Fibroblast of pulmonary artery (primary cell): Measurements from ENCODE around the gene AKTIP.

ENCODE experiments used
- DNase-seq: peaks from one replicate; pipeline ENCODE4 v3.0.0-alpha.2; 2010; ENCODE audit warnings: low read depth
- H3K4me3 ChIP-seq: replicated peaks from 2 replicates; pipeline ENCODE4 v1.5.1; 2011; ENCODE audit warnings: low read depth, mild to moderate bottlenecking, control low read depth, low read length, moderate library complexity
- TF ChIP-seq, protein P1 (sequence below): IDR thresholded peaks from 2 replicates; pipeline ENCODE4 v1.5.1; 2011; ENCODE audit warnings: mild to moderate bottlenecking, control low read depth, low read length, inconsistent platforms; ENCODE audit errors: missing control alignments

The AKTIP gene

DNA sequence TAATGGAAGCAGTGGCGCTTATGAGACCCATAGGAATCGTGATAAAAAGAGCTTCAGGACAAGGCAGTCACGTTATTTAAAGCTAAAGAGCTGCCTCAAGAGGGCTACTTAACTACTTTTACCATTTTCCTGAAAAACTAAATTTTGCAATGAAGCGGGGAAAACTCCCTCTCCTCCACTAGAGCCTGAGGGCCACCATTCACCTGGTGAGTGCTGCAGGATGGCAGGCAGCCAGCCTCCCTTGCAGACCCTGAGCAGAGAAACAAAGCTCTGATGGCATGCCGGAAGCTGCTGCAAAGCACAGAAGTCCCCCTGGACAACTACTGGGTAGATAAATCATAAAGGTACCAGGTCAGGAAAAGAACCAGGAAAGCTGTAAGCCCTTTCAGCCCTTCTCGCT, 8.4 kb downstream of the AKTIP start:
- no peak overlapping the region for H3K4me3 ChIP-seq
- DNase-seq, result no peak
- TF ChIP-seq, protein P1, sequence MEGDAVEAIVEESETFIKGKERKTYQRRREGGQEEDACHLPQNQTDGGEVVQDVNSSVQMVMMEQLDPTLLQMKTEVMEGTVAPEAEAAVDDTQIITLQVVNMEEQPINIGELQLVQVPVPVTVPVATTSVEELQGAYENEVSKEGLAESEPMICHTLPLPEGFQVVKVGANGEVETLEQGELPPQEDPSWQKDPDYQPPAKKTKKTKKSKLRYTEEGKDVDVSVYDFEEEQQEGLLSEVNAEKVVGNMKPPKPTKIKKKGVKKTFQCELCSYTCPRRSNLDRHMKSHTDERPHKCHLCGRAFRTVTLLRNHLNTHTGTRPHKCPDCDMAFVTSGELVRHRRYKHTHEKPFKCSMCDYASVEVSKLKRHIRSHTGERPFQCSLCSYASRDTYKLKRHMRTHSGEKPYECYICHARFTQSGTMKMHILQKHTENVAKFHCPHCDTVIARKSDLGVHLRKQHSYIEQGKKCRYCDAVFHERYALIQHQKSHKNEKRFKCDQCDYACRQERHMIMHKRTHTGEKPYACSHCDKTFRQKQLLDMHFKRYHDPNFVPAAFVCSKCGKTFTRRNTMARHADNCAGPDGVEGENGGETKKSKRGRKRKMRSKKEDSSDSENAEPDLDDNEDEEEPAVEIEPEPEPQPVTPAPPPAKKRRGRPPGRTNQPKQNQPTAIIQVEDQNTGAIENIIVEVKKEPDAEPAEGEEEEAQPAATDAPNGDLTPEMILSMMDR, result no peak

DNA sequence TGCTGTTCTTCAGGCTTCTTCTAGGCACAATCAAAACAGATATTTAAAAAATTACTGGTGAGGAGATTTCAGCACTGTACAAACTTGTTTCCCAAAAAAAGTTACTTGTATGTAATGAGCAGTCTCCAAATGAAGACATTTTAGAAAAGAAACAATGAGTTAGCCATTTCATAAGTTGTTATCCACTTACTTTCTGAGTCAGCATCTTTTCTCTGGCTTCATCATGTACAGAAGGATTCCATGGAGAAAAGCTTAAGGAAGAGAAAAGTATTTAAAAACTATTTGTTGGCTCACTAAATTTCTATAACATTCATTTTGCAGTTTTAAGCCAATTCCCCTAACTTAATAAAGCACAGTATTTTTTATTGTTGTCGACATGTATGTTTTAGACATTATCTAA, 10.5 kb downstream of the AKTIP start:
- H3K4me3 ChIP-seq, result no peak overlapping the region
- DNase-seq, result no peak
- TF ChIP-seq, protein P1, result no peak

DNA sequence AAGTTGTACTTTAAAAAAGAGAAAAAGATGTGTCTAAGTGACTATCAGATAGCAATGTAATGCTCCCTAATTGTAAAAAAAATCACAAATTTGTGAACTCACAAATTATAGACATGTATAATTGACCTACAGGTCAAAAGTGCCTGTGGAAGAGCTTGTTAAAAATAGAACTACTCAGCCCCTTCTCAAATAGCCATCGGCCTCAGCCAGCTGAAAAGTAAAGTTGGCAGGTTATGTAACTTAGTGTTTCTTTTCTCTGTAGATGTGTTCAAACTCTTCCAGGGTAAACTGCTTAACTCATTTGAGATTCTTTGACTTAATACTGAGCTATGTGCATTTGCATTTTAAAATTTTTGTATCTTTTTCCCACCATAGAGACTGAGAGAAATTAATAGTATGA, 13.3 kb downstream of the AKTIP start:
- no peak overlapping the region for H3K4me3 ChIP-seq
- DNase-seq, result no peak
- TF ChIP-seq, protein P1, result no peak

DNA sequence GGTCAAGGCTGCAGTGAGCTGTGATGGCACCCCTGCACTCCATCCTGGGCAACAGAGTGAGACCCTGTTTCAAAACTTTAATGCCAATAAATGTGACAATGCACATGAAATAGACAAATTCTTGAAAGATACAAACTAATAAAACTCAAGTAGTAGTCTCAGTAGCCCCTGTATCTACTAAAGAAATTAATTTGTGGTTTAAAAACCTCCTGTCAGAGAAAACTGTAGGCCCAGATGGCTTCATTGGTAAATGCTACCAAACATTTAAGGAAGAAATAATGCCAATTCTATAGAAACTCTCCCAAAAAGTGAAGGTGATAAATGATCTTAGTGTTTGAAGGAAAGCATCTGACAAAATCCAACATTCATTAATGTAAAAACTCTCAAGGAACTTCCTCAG, 16.8 kb downstream of the AKTIP start:
- H3K4me3 ChIP-seq, result no peak overlapping the region
- no peak for DNase-seq
- TF ChIP-seq, protein P1, result no peak

DNA sequence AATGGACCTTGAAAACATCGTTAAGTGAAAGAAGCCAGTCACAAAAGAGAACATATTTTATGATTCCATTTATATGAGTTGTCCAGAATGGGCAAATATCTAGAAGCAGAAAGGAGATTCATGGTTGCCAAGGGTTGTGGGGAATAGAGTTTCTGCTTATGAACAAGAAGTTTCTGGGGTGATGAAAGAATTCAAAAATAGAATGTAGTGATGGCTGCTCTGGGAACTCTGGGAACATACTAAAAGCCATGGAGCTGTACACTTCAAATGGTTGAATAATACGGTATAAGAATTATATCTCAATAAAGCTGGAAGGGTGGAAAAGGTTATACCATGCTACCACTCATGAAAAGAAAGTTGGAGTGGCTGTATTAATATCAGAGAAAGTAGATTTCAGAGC, 18.5 kb downstream of the AKTIP start:
- TF ChIP-seq, protein P1, result no peak
- H3K4me3 ChIP-seq, result no peak overlapping the region
- no peak for DNase-seq

DNA sequence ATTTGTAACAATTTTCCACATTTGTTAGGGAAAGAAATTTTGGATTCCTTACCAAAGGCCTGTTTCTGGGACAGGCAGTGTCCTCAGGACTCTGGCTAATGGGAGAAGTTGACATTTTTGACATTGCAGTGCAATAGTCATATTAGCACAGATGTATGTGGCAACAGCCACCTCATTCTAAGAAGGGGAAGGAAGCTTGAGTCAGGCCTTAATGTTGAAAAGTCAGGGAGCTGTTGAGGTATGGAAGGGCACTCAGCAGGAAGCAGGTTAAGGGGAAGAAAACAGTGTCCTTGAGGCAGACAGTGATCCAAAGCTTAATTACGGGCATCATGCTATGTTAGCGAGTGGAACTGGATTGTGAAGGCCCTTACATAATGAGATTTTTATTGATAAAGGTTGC, 20.9 kb downstream of the AKTIP start:
- no peak overlapping the region for H3K4me3 ChIP-seq
- DNase-seq, result peak; percentile 40
- TF ChIP-seq, protein P1, result no peak

DNA sequence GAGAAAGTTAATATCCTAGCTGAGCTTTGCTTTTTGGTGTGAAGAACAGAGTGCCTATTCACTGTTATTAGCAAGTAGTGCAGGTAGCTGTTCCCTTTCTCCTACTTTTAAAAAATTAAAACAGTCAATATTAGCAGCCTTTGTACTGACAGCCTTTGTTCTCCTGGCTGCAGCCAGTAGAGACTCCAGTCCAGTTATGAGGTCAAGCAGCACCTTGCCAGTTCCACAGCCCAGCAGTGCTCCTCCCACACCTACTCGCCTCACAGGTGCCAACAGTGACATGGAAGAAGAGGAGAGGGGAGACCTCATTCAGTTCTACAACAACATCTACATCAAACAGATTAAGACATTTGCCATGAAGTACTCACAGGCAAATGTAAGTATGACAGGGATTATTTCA, 22.6 kb downstream of the AKTIP start:
- TF ChIP-seq, protein P1, result no peak
- no peak overlapping the region for H3K4me3 ChIP-seq
- no peak for DNase-seq
